Measurements from ENCODE around the gene BRAF. TPM values are rescaled to one million over a fixed set of nuclear protein-coding genes. Genes with fewer than 3 reads are reported as not detected.
A peak's percentile ranks its signal among the peaks of the same experiment; 100 is the strongest.
"Not testable (repeated sequence)": the region's sequence is repeated elsewhere in the genome, so short reads cannot be mapped to it uniquely, and the experiment has no call there.

BRAF gene
- total RNA-seq, 6 experiments from 2014 or later: 9.0 to 17.7 (median 13.2) TPM

DNA sequence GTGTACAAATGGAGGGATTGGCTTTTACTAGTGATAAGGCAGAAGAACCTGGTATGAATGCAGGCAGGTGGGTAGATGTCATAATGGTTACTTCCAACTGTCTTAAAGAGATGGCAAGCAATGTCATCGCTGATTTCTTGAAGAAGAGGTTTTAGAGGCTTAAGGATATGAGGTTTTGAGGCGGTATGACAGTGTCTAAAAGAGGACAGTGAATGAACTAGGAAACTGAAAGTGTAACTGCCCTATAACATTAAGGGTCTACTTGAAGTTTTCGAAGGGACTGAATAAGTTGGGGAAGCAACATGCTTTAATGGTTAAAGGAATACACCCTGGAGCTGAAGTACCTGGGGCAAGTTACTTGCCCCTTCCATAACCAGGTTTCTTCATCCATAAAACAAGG lies 157.3 kb downstream of the BRAF start:
- no peak for TF ChIP-seq POLR2A (IDR thresholded peaks at IDR 0.05)
- TF ChIP-seq, protein P1, sequence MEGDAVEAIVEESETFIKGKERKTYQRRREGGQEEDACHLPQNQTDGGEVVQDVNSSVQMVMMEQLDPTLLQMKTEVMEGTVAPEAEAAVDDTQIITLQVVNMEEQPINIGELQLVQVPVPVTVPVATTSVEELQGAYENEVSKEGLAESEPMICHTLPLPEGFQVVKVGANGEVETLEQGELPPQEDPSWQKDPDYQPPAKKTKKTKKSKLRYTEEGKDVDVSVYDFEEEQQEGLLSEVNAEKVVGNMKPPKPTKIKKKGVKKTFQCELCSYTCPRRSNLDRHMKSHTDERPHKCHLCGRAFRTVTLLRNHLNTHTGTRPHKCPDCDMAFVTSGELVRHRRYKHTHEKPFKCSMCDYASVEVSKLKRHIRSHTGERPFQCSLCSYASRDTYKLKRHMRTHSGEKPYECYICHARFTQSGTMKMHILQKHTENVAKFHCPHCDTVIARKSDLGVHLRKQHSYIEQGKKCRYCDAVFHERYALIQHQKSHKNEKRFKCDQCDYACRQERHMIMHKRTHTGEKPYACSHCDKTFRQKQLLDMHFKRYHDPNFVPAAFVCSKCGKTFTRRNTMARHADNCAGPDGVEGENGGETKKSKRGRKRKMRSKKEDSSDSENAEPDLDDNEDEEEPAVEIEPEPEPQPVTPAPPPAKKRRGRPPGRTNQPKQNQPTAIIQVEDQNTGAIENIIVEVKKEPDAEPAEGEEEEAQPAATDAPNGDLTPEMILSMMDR (IDR thresholded peaks at IDR 0.05): no peak
- ATAC-seq: no peak

GRCh38 chr7:140765441-140765840 lies 159.3 kb downstream of the BRAF start:
- H3K27me3 ChIP-seq; H3K9me3 ChIP-seq; H3K4me1 ChIP-seq; H3K36me3 ChIP-seq; H3K4me3 ChIP-seq; intact Hi-C loops (cut with DNase I); ATAC-seq; H3K27ac ChIP-seq; DNase-seq: not testable (repeated sequence)
- no CpG with 5 or more reads among the region's 1 CpG for whole genome bisulfite sequencing (ENCODE audit: insufficient coverage, low coverage, low lambda C conversion rate, missing lambda C conversion rate)

More for the DNA sequence above, 157.3 kb downstream of the BRAF start:
- intact Hi-C loops (cut with DNase I): no loop called here
- H3K36me3 ChIP-seq: peaks cover 0 to 11% (median 1%) of the 10 kb centered on the region in 4 donors
- H3K4me3 ChIP-seq: no peak overlapping the region
- H3K4me1 ChIP-seq: no peaks in the 10 kb centered on the region
- H3K9me3 ChIP-seq: no peaks in the 10 kb centered on the region
- 98% methylated on average over 3 of the region's 3 CpGs for WGBS (ENCODE audit: insufficient coverage, low coverage, low lambda C conversion rate, missing lambda C conversion rate)
- no peak for DNase-seq
- no peak overlapping the region for H3K27ac ChIP-seq
- no peaks in the 10 kb centered on the region for H3K27me3 ChIP-seq

GRCh38 chr7:140763166-140763565 lies 161.6 kb downstream of the BRAF start:
- H3K27me3 ChIP-seq; H3K4me1 ChIP-seq; intact Hi-C loops (cut with DNase I); DNase-seq; H3K9me3 ChIP-seq; H3K4me3 ChIP-seq; ATAC-seq; H3K27ac ChIP-seq; H3K36me3 ChIP-seq: not testable (repeated sequence)
- 90% methylated on average over 7 of the region's 25 CpGs for WGBS (ENCODE audit: insufficient coverage, low coverage, low lambda C conversion rate, missing lambda C conversion rate)

GRCh38 chr7:140761375-140761774 lies 163.4 kb downstream of the BRAF start:
- H3K4me3 ChIP-seq; H3K27me3 ChIP-seq; ATAC-seq; H3K9me3 ChIP-seq; intact Hi-C loops (cut with DNase I); H3K27ac ChIP-seq; H3K36me3 ChIP-seq; H3K4me1 ChIP-seq; DNase-seq: not testable (repeated sequence)
- WGBS (ENCODE audit: insufficient coverage, low coverage, low lambda C conversion rate, missing lambda C conversion rate): 67% methylated on average over 3 of the region's 3 CpGs

DNA sequence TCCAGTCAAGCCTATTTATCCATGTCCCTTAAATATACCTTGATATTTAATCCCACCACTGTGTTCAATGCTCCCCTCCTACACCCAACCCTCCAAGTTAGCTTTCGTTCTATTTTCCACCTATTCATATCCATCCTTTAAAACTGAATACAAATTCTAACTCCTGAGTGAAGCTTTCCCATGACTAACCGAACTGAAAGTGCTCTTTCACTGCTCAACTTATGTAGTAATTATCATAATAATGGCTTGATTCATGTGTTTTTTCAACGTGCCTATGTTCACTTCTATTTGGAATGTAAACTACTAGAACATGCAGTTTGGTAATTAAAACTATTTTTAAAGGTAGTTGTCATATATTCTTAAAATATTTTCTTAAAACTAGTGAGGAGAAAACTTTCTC lies 170.2 kb downstream of the BRAF start:
- 69% methylated on average over 3 of the region's 3 CpGs for WGBS (ENCODE audit: insufficient coverage, low coverage, low lambda C conversion rate, missing lambda C conversion rate)

GRCh38 chr7:140752533-140752932 lies 172.2 kb downstream of the BRAF start:
- H3K4me3 ChIP-seq: no peak overlapping the region
- intact Hi-C loops (cut with DNase I): no loop called here
- H3K27me3 ChIP-seq: no peaks in the 10 kb centered on the region
- no peak for DNase-seq
- no peak for TF ChIP-seq POLR2A (IDR thresholded peaks at IDR 0.05)
- TF ChIP-seq, protein P1 (IDR thresholded peaks at IDR 0.05): no peak
- no peaks in the 10 kb centered on the region for H3K9me3 ChIP-seq
- no peak overlapping the region for H3K27ac ChIP-seq
- H3K36me3 ChIP-seq: peaks cover 0 to 7% (median 0%) of the 10 kb centered on the region in 4 donors
- 92% methylated on average over 1 of the region's 1 CpG for WGBS (ENCODE audit: insufficient coverage, low coverage, low lambda C conversion rate, missing lambda C conversion rate)
- no peaks in the 10 kb centered on the region for H3K4me1 ChIP-seq
- peak in 1 of 4 donors; percentile 16 for ATAC-seq

More for the DNA sequence above, 170.2 kb downstream of the BRAF start:
- DNase-seq (no peak), ATAC-seq (no peak)
- H3K27ac ChIP-seq: no peak overlapping the region
- no peak overlapping the region for H3K4me3 ChIP-seq
- peaks cover 0 to 7% (median 0%) of the 10 kb centered on the region in 4 donors for H3K36me3 ChIP-seq
- no peaks in the 10 kb centered on the region for H3K4me1 ChIP-seq
- no peaks in the 10 kb centered on the region for H3K27me3 ChIP-seq
- intact Hi-C loops (cut with DNase I): no loop called here
- TF ChIP-seq, protein P1 (IDR thresholded peaks at IDR 0.05): no peak
- TF ChIP-seq POLR2A (IDR thresholded peaks at IDR 0.05): no peak
- H3K9me3 ChIP-seq: no peaks in the 10 kb centered on the region

Measured in right lobe of liver (tissue), 6 donors.